ENCODE measurements around the gene PRPF40A. TPM values are rescaled to one million over a fixed set of nuclear protein-coding genes. Genes with fewer than 3 reads are reported as not detected.
A peak's percentile ranks its signal among the peaks of the same experiment; 100 is the strongest.

PRPF40A gene
- total RNA-seq, 2 experiments from 2014 or later = 123 to 128 TPM

DNA sequence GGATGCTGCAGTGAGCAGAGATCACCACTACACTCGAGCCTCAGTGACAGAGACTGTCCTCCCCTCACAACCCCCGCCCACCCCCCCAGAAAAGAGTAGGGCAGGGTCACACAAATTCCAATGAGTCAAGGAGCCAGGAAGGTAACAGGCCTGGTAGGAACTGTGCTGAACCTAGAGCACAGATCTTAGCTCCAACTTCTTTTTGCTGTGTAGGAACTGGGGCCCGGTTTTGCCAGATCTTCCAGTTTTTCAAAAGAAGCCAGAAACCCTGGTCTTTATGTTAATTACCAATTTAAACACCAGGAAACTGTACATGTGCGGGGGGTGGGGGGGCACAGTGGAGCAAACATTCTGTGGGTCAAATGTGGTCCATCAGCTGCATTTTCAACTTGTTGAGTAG is 71.0 kb downstream of the PRPF40A start:
- Mint-ChIP-seq H3K4me1 (ENCODE audit: low read depth) (no peaks in the 10 kb centered on the region), H3K27ac (no peak overlapping the region), H3K27me3 (ENCODE audit: low read depth) (no peaks in the 10 kb centered on the region), H3K36me3 (ENCODE audit: low read depth) (peaks cover 6% of the 10 kb centered on the region), H3K4me3 (no peak overlapping the region), H3K9me3 (no peaks in the 10 kb centered on the region)
- intact Hi-C loops (cut with micrococcal nuclease) = no loop called here
- DNase-seq = no peak
- CTCF ChIA-PET = interaction anchor here (0.6 to 0.8 kb wide), 2 partner anchors 11 to 215 kb away, joined by 3 to 5 read pairs; no protein-coding TSS in a partner anchor

DNA sequence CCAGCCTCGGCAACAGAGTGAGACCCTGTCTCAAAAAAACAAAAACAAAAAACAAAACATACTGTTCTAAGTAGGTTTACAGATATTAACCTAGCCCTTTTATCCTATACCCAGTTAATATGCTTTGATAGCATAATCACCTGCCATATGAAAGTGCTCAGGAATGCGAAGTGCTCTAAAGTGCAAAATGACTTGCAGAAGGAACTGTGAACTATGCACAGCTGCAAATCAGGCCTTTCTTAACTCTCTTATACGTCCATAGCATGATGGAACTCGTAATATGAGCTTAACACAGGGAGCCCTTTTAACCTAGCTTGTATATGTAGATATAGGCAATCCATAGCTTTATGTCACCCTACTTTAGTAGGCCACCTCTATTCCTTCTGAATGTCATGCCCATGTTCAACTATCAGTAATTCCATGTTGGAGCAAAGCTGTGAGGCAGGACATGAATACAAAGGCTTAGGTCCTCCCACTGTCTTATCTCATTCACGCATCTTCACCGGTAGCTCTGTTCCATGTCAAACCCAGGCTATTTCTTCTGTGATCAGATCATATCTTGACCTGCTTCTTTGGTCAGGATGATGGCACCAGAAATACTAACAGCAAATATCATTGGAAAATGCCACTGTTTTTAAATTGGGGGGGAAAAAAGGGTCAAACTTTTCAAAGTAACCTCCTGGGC is 72.9 kb downstream of the PRPF40A start:
- H3K9me3 Mint-ChIP-seq = no peaks in the 10 kb centered on the region
- CTCF ChIA-PET = interaction anchor here (0.9 kb wide), 1 partner anchor 11 kb away, joined by 3 read pairs; no protein-coding TSS in a partner anchor
- intact Hi-C loops (cut with micrococcal nuclease) = no loop called here
- H3K36me3 Mint-ChIP-seq (ENCODE audit: low read depth) = peaks cover 3% of the 10 kb centered on the region
- H3K27ac Mint-ChIP-seq = no peak overlapping the region
- DNase-seq = no peak
- no peaks in the 10 kb centered on the region for H3K27me3 Mint-ChIP-seq (ENCODE audit: low read depth)
- H3K4me1 Mint-ChIP-seq (ENCODE audit: low read depth) = no peaks in the 10 kb centered on the region
- H3K4me3 Mint-ChIP-seq = no peak overlapping the region

DNA sequence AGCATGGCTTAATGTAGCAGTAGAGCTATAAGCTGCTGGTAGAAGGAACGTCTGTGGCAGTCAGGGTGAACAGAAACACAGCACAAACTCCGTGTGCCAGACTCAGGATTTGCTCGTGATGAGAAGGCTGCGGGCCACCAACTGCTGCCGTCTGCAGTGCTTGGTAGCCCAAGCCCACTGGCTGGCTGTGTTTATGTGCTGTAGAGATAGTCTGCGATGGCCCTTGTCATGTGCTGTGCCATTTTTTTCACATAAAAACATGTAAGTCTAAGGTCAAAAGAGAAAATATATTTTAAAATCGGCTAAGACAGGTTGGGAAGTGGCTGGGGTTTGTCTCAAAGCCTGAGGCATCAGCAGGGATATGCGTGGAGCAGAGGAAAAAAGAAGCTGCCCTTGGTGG is 78.7 kb downstream of the PRPF40A start:
- CTCF ChIA-PET = interaction anchor here (0.9 kb wide), 1 partner anchor 469 kb away, joined by 4 read pairs; no protein-coding TSS in a partner anchor
- intact Hi-C loops (cut with micrococcal nuclease) = loop anchor here (5.0 kb wide), 2 partner anchors 231 to 301 kb away; partner anchors contain the start of gene FMNL2
- DNase-seq = no peak

DNA sequence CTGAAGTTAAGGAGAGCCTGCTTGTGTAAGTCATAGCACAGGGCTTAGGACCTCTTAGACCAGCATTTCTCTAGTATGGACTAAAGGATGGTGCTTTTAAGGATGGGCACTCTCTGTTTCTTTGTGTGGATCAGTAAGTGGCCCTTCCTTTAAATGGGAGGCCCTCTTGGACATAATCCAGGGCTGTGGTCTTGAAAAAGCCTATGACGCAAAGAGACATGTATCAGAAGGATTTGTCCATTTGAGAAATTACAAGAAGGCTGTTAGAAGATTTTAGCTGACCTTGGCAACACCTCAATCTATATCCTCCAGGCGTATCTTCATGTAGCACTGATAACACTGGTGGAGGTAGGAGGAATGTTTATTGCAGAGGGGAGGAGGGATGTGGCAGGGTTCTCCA is 79.2 kb downstream of the PRPF40A start:
- Mint-ChIP-seq H3K9me3 (no peaks in the 10 kb centered on the region), H3K4me1 (ENCODE audit: low read depth) (peaks cover 3% of the 10 kb centered on the region), H3K36me3 (ENCODE audit: low read depth) (peaks cover 1% of the 10 kb centered on the region), H3K27me3 (ENCODE audit: low read depth) (no peaks in the 10 kb centered on the region), H3K4me3 (no peak overlapping the region), H3K27ac (no peak overlapping the region)
- intact Hi-C loops (cut with micrococcal nuclease) = loop anchor here (5.0 kb wide), 2 partner anchors 231 to 301 kb away; partner anchors contain the start of gene FMNL2
- CTCF ChIA-PET = interaction anchor here (0.7 to 0.8 kb wide), 2 partner anchors 462 to 600 kb away, joined by 3 read pairs; partner anchors contain the start of gene STAM2
- no peak for DNase-seq

More for the DNA sequence above, 78.7 kb downstream of the PRPF40A start:
- no peak overlapping the region for H3K4me3 Mint-ChIP-seq
- H3K4me1 Mint-ChIP-seq (ENCODE audit: low read depth) = peaks cover 3% of the 10 kb centered on the region
- no peak overlapping the region for H3K27ac Mint-ChIP-seq
- H3K27me3 Mint-ChIP-seq (ENCODE audit: low read depth) = no peaks in the 10 kb centered on the region
- H3K9me3 Mint-ChIP-seq = no peaks in the 10 kb centered on the region
- peaks cover 1% of the 10 kb centered on the region for H3K36me3 Mint-ChIP-seq (ENCODE audit: low read depth)

DNA sequence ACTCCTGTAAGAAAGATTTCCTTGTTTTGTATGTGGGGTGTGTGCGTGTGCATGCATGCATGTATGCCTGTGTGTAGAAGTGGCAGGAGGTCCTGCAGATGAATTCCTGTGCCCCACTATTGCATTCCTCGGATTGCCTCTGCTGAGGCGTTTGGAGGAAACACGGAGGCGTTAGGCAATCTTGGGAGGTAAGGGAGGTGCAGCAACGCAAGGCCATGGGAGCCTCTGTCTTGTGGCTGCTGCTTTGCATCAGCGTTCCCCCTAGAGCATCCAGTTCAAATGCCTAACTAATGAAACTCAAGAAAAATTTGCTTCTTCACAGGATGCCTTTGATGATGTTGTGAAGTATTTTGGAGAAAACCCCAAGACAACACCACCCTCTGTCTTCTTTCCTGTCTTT is 80.0 kb downstream of the PRPF40A start:
- Mint-ChIP-seq H3K27ac (no peak overlapping the region), H3K4me1 (ENCODE audit: low read depth) (peaks cover 3% of the 10 kb centered on the region), H3K4me3 (no peak overlapping the region), H3K36me3 (ENCODE audit: low read depth) (peaks cover 1% of the 10 kb centered on the region), H3K9me3 (no peaks in the 10 kb centered on the region), H3K27me3 (ENCODE audit: low read depth) (no peaks in the 10 kb centered on the region)
- intact Hi-C loops (cut with micrococcal nuclease) = loop anchor here (5.0 kb wide), 2 partner anchors 230 to 300 kb away; partner anchors contain the start of gene FMNL2
- DNase-seq = no peak
- CTCF ChIA-PET = interaction anchor here (0.8 kb wide), 1 partner anchor 599 kb away, joined by 3 read pairs; no protein-coding TSS in a partner anchor

DNA sequence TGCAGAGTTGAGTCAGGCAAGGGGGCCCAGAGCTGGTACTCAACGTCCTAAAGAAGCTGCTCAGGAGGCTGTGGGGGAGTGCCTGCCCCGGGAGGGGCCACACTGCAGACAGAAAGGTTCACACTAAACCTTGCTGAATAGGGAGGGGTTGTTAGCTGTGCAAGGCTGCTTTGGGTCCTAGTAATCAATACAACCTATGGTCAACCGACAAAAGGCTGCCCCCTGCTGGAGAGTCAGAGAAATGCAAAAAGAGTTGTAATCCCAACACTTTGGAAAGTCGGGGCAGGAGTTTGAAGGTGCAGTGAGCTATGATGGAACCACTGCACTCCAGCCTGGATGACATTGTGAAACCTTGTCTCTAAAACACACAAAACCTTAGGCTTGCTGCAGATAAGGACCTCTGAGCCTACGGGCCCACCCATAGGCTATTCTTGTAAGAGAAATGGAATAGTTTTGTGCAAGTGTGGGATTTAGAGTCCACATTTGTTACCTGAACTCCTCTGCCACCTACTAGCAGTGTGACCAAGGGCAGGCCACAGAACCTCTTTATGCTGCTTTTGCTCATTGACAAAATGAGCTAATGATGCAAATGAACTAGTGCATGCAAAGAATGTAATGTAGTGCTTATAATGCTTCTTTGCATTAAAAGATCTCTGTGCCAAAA is 81.5 kb downstream of the PRPF40A start:
- Mint-ChIP-seq H3K4me1 (ENCODE audit: low read depth) (peaks cover 3% of the 10 kb centered on the region), H3K27ac (no peak overlapping the region), H3K9me3 (no peaks in the 10 kb centered on the region), H3K27me3 (ENCODE audit: low read depth) (no peaks in the 10 kb centered on the region), H3K36me3 (ENCODE audit: low read depth) (no peaks in the 10 kb centered on the region), H3K4me3 (no peak overlapping the region)
- DNase-seq = peak; percentile 82
- intact Hi-C loops (cut with micrococcal nuclease) = loop anchor here (1.0 to 5.0 kb wide), 5 partner anchors 228 to 598 kb away; partner anchors contain the start of gene FMNL2
- CTCF ChIA-PET = interaction anchor here (0.7 to 3.1 kb wide), 38 partner anchors 10 to 608 kb away, joined by 3 to 34 read pairs (median 3); partner anchors contain the start of gene STAM2

DNA sequence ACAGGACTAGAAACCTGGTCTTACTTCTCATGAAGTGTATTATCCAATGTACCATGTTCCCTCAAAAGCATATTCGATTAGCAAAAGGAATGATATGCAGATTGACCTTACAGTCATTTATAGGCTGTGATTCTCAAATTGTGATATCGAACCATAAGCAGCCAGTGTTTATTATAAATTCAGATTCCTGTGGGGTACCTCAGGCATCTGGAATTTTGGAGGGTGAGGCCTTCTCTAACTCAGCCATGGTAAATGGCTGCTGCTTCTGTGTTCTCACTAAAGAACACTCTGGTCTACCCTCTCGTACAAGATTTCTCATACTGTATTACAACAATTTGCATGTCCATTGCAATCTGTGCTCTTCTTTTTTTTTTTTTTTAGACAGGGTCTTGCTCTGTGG is 84.5 kb downstream of the PRPF40A start:
- no peaks in the 10 kb centered on the region for H3K36me3 Mint-ChIP-seq (ENCODE audit: low read depth)
- H3K4me3 Mint-ChIP-seq = no peak overlapping the region
- no peaks in the 10 kb centered on the region for H3K9me3 Mint-ChIP-seq
- H3K4me1 Mint-ChIP-seq (ENCODE audit: low read depth) = peaks cover 7% of the 10 kb centered on the region
- H3K27ac Mint-ChIP-seq = no peak overlapping the region
- no peak for DNase-seq
- no peaks in the 10 kb centered on the region for H3K27me3 Mint-ChIP-seq (ENCODE audit: low read depth)
- CTCF ChIA-PET = interaction anchor here (0.6 to 0.9 kb wide), 2 partner anchors 23 to 457 kb away, joined by 3 read pairs; no protein-coding TSS in a partner anchor
- intact Hi-C loops (cut with micrococcal nuclease) = no loop called here

DNA sequence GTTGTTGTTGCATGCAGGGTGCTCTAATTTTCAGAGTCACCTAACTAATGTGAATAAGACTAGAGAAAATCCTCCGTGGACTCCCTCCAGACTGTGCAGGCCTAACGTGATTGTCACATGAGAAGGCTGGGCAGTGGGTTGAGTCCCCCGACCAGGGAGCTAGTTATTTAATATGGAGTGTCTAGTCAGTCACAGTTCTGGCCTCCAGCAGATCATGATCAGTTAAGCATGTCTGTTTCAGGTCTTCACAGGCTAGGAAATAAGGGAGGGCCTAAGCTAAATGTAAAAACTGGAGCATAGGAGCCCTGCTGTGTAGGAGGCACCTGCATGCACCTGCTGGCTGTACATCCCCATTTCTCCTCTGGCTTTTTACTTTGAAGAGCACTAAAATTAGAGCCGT is 86.8 kb downstream of the PRPF40A start:
- CTCF ChIA-PET = no interaction called here
- Mint-ChIP-seq H3K36me3 (ENCODE audit: low read depth) (no peaks in the 10 kb centered on the region), H3K4me3 (no peak overlapping the region), H3K9me3 (no peaks in the 10 kb centered on the region), H3K27ac (no peak overlapping the region), H3K27me3 (ENCODE audit: low read depth) (peaks cover 2% of the 10 kb centered on the region), H3K4me1 (ENCODE audit: low read depth) (peaks cover 4% of the 10 kb centered on the region)
- intact Hi-C loops (cut with micrococcal nuclease) = no loop called here
- no peak for DNase-seq

DNA sequence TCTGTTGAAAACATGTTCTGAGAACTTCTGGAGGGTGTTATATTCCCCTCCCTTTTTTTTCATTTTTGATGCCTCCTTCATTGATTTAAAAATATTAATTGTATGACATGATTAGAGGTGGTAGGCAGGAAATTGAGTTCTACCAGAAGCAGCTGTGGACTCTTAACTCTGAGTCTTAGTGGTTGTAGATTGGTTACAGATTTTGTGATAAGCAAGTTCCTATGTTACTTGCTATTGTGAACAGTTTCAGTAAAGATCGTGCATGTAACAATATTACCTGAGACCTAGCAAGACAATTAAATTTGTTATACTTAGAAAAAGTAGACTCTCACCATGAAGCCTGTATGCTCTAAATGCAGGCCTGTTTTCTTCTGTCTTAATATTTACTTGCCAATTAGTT is 88.1 kb downstream of the PRPF40A start:
- Mint-ChIP-seq H3K4me1 (ENCODE audit: low read depth) (peaks cover 4% of the 10 kb centered on the region), H3K9me3 (no peaks in the 10 kb centered on the region), H3K36me3 (ENCODE audit: low read depth) (no peaks in the 10 kb centered on the region), H3K27ac (no peak overlapping the region), H3K27me3 (ENCODE audit: low read depth) (peaks cover 6% of the 10 kb centered on the region), H3K4me3 (no peak overlapping the region)
- CTCF ChIA-PET = no interaction called here
- DNase-seq = no peak
- intact Hi-C loops (cut with micrococcal nuclease) = no loop called here

DNA sequence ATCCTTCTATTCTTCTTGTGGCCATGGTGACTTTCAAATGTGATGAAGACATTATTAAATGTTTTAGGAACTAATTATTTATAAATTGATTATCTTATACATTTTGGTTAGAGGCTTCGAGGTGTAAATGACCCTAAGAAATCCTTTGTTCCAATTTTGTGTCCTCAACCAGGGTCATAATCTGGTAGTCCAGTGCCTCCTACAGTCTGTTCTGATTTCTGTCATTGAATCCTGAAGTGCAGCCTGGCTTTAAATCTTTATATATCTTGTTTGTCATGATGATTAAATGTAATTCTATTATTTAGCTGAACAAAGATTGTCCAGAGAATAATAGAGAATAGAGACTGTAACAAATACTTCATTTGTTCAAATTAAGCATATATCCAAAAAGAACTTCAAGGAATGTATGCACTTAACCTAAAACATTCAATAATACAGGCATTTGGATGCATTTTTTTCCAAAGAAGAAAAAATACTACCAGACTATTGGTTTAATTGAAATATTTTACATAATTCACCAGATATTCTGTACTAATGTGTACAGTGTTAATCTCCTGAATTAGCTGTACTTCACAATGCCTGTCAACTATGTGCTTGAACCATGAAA is 89.8 kb downstream of the PRPF40A start:
- Mint-ChIP-seq H3K4me1 (ENCODE audit: low read depth) (peaks cover 4% of the 10 kb centered on the region), H3K4me3 (no peak overlapping the region), H3K36me3 (ENCODE audit: low read depth) (no peaks in the 10 kb centered on the region), H3K27ac (no peak overlapping the region), H3K27me3 (ENCODE audit: low read depth) (peaks cover 6% of the 10 kb centered on the region), H3K9me3 (no peaks in the 10 kb centered on the region)
- intact Hi-C loops (cut with micrococcal nuclease) = loop anchor here (1.0 to 2.0 kb wide), 3 partner anchors 437 to 591 kb away; no protein-coding TSS in a partner anchor
- no peak for DNase-seq
- CTCF ChIA-PET = no interaction called here

DNA sequence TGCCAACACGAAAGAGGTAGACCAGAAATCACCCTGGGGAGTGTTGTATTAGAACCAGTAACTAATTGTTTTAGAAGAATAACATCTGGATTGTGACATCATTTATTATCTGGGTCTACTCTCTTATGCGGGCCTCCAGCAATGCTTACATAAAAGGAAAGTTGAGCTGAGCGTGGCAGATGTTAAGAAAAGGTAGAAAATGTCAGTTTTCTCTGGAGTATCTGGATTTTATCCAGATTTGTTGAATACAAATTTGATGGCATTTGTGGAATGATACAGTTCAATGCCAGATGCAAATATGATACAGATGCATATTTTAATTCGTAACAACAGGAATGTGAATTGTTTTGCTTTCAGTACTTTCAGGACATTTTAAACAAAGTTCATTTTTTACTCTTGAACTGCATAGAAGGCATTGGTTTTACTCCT is 90.3 kb downstream of the PRPF40A start:
- Mint-ChIP-seq H3K36me3 (ENCODE audit: low read depth) (no peaks in the 10 kb centered on the region), H3K4me3 (no peak overlapping the region), H3K4me1 (ENCODE audit: low read depth) (peaks cover 4% of the 10 kb centered on the region), H3K9me3 (no peaks in the 10 kb centered on the region), H3K27ac (no peak overlapping the region), H3K27me3 (ENCODE audit: low read depth) (peaks cover 6% of the 10 kb centered on the region)
- intact Hi-C loops (cut with micrococcal nuclease) = loop anchor here (1.0 to 2.0 kb wide), 3 partner anchors 437 to 590 kb away; no protein-coding TSS in a partner anchor
- CTCF ChIA-PET = no interaction called here
- no peak for DNase-seq

DNA sequence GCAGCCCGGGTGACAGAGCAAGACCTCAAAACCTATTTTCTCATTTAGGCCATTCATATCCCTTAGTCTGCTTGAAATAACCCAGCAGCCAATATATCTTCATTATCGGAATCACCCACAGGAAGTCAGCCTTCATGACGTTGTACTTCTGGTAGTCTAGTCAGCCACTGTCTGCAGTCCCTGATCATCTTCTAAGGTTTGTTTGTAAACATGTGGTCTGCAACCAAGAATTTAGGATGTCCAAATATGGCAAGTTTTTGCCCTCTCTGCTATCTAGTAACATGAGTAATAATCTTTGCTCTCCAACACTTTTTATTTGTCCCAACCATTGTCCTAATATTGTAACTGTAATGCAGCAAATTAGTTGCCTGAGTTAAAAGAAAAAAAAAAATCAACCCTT is 92.5 kb downstream of the PRPF40A start:
- H3K36me3 Mint-ChIP-seq (ENCODE audit: low read depth) = no peaks in the 10 kb centered on the region
- no peak overlapping the region for H3K4me3 Mint-ChIP-seq
- DNase-seq = no peak
- intact Hi-C loops (cut with micrococcal nuclease) = no loop called here
- no peak overlapping the region for H3K27ac Mint-ChIP-seq
- H3K27me3 Mint-ChIP-seq (ENCODE audit: low read depth) = peaks cover 6% of the 10 kb centered on the region
- CTCF ChIA-PET = no interaction called here
- H3K9me3 Mint-ChIP-seq = no peaks in the 10 kb centered on the region
- peaks cover 4% of the 10 kb centered on the region for H3K4me1 Mint-ChIP-seq (ENCODE audit: low read depth)
